Neural crest cell (in vitro differentiated cells): ENCODE data around the gene ACVR1. TPM values are rescaled to one million over a fixed set of nuclear protein-coding genes. Genes with fewer than 3 reads are reported as not detected.

ENCODE experiments used
- DNase-seq: peaks from one replicate; pipeline ENCODE4 v3.0.0; 2021; ENCODE audit warnings: low read depth, mixed read lengths, low spot score
- H3K27ac Mint-ChIP-seq: one replicate; pipeline ENCODE4 v1.8.0; 2021; ENCODE audit warnings: mild to moderate bottlenecking, mixed read lengths; ENCODE audit not compliant: unreplicated experiment
- H3K27me3 Mint-ChIP-seq: 2 replicates; pipeline ENCODE4 v1.8.0; 2021; ENCODE audit warnings: low read depth, mild to moderate bottlenecking, mixed read lengths
- H3K36me3 Mint-ChIP-seq: 2 replicates; pipeline ENCODE4 v1.8.0; 2021; ENCODE audit warnings: low read depth, mild to moderate bottlenecking, mixed read lengths
- H3K4me1 Mint-ChIP-seq: 2 replicates; pipeline ENCODE4 v1.8.0; 2021; ENCODE audit warnings: mixed read lengths
- H3K4me3 Mint-ChIP-seq: one replicate; pipeline ENCODE4 v1.8.0; 2021; ENCODE audit warnings: mild to moderate bottlenecking, mixed read lengths
- H3K9me3 Mint-ChIP-seq: 2 replicates; pipeline ENCODE4 v1.8.0; 2021; ENCODE audit warnings: mixed read lengths
- CTCF ChIP-seq: fragments of 200-600 bp; sonication (generic); conservative IDR thresholded peaks from 2 replicates; pipeline ENCODE4 v1.5.0; 2021; ENCODE audit warnings: antibody characterized with exemption, mild to moderate bottlenecking
- total RNA-seq: library from RNA; stranded (reverse); gene quantifications from 2 replicates; pipeline ENCODE4 v1.2.1, GENCODE V29; 2021

Gene ACVR1
- total RNA-seq, 1 donor from 2014 or later = 12.5 TPM

GRCh38 chr2:157866666-157867642 lies 9.2 kb downstream of the ACVR1 start:
- no peak for TF ChIP-seq CTCF
- H3K36me3 Mint-ChIP-seq = no peaks in the 10 kb centered on the region
- peaks cover 7% of the 10 kb centered on the region for H3K27me3 Mint-ChIP-seq
- H3K27ac Mint-ChIP-seq = no peak overlapping the region
- DNase-seq = no peak
- no peak overlapping the region for H3K4me3 Mint-ChIP-seq
- H3K9me3 Mint-ChIP-seq = no peaks in the 10 kb centered on the region
- H3K4me1 Mint-ChIP-seq = peaks cover 5% of the 10 kb centered on the region

GRCh38 chr2:157866202-157866601 lies 9.9 kb downstream of the ACVR1 start:
- Mint-ChIP-seq H3K9me3 (no peaks in the 10 kb centered on the region), H3K36me3 (no peaks in the 10 kb centered on the region), H3K27ac (no peak overlapping the region), H3K4me1 (peaks cover 5% of the 10 kb centered on the region), H3K4me3 (no peak overlapping the region), H3K27me3 (peaks cover 7% of the 10 kb centered on the region)
- TF ChIP-seq CTCF = no peak
- DNase-seq = no peak

GRCh38 chr2:157864857-157865430 lies 11.2 kb downstream of the ACVR1 start:
- peaks cover 3% of the 10 kb centered on the region for H3K27me3 Mint-ChIP-seq
- DNase-seq = no peak
- no peak overlapping the region for H3K4me3 Mint-ChIP-seq
- H3K4me1 Mint-ChIP-seq = no peaks in the 10 kb centered on the region
- no peak overlapping the region for H3K27ac Mint-ChIP-seq
- no peak for TF ChIP-seq CTCF
- no peaks in the 10 kb centered on the region for H3K9me3 Mint-ChIP-seq
- H3K36me3 Mint-ChIP-seq = no peaks in the 10 kb centered on the region

GRCh38 chr2:157858846-157859245 lies 17.3 kb downstream of the ACVR1 start:
- no peak for TF ChIP-seq CTCF
- no peak overlapping the region for H3K4me3 Mint-ChIP-seq
- no peaks in the 10 kb centered on the region for H3K27me3 Mint-ChIP-seq
- H3K36me3 Mint-ChIP-seq = peaks cover 4% of the 10 kb centered on the region
- no peaks in the 10 kb centered on the region for H3K4me1 Mint-ChIP-seq
- no peak overlapping the region for H3K27ac Mint-ChIP-seq
- H3K9me3 Mint-ChIP-seq = no peaks in the 10 kb centered on the region
- DNase-seq = no peak

GRCh38 chr2:157857881-157858280 lies 18.2 kb downstream of the ACVR1 start:
- Mint-ChIP-seq H3K36me3 (peaks cover 4% of the 10 kb centered on the region), H3K9me3 (no peaks in the 10 kb centered on the region), H3K4me3 (no peak overlapping the region), H3K27ac (no peak overlapping the region), H3K27me3 (no peaks in the 10 kb centered on the region), H3K4me1 (no peaks in the 10 kb centered on the region)
- TF ChIP-seq CTCF = no peak
- no peak for DNase-seq
